Karpas-422 (cell line): ENCODE data around the gene GSTCD. TPM values are rescaled to one million over a fixed set of nuclear protein-coding genes. Genes with fewer than 3 reads are reported as not detected.
"Not testable (repeated sequence)": the region's sequence is repeated elsewhere in the genome, so short reads cannot be mapped to it uniquely, and the experiment has no call there.

Source experiments
- DNase-seq: peaks from one replicate; pipeline ENCODE4 v3.0.0-alpha.2; 2015
- H2AFZ ChIP-seq: fragments of 200-600 bp; sonication (generic); 2 replicates; pipeline ENCODE4 v1.6.1; 2014; ENCODE audit warnings: antibody characterized with exemption, low read length, mixed read lengths
- H3K27ac ChIP-seq: fragments of 200-600 bp; sonication (generic); 2 replicates; pipeline ENCODE4 v1.5.1; 2014; ENCODE audit warnings: mild to moderate bottlenecking, low read length, moderate library complexity
- H3K27me3 ChIP-seq: fragments of 200-600 bp; sonication (generic); 2 replicates; pipeline ENCODE4 v1.6.1; 2014; ENCODE audit warnings: low read length, mixed read lengths
- H3K36me3 ChIP-seq: fragments of 200-600 bp; sonication (generic); 2 replicates; pipeline ENCODE4 v1.6.1; 2014; ENCODE audit warnings: low read length, mixed read lengths; ENCODE audit not compliant: insufficient read depth
- H3K4me1 ChIP-seq: fragments of 200-600 bp; sonication (generic); 2 replicates; pipeline ENCODE4 v1.6.1; 2014; ENCODE audit warnings: mild to moderate bottlenecking, low read length, mixed read lengths
- H3K4me2 ChIP-seq: fragments of 200-600 bp; sonication (generic); 2 replicates; pipeline ENCODE4 v1.6.1; 2014; ENCODE audit warnings: low read length, low read depth, mild to moderate bottlenecking; ENCODE audit not compliant: poor library complexity, severe bottlenecking
- H3K4me3 ChIP-seq: fragments of 200-600 bp; sonication (generic); 2 replicates; pipeline ENCODE4 v1.5.1; 2014; ENCODE audit warnings: mild to moderate bottlenecking, antibody characterized with exemption, low read length, mixed read lengths
- H3K79me2 ChIP-seq: fragments of 200-600 bp; sonication (generic); 2 replicates; pipeline ENCODE4 v1.6.1; 2014; ENCODE audit warnings: mild to moderate bottlenecking, low read length, mixed read lengths
- H3K9ac ChIP-seq: fragments of 200-600 bp; sonication (generic); 2 replicates; pipeline ENCODE4 v1.6.0; 2014; ENCODE audit warnings: low read length
- H3K9me2 ChIP-seq: fragments of 200-600 bp; sonication (generic), shearing (Covaris generic); replicated peaks from 2 replicates; pipeline ENCODE4 v1.6.0; 2014; ENCODE audit warnings: mild to moderate bottlenecking, low read length, moderate library complexity; ENCODE audit not compliant: insufficient read depth
- H3K9me3 ChIP-seq: fragments of 300-700, 200-600 bp; sonication (generic); 2 replicates; pipeline ENCODE4 v1.6.1; 2014; ENCODE audit warnings: low read length, mixed read lengths
- H4K20me1 ChIP-seq: fragments of 200-600 bp; sonication (generic); 2 replicates; pipeline ENCODE4 v1.6.1; 2014; ENCODE audit warnings: mild to moderate bottlenecking, antibody characterized with exemption, low read length, low read depth; ENCODE audit not compliant: insufficient read depth
- total RNA-seq: library from RNA; depleted of rRNA; stranded (reverse); fragments of >200 nt; shearing (Covaris generic); gene quantifications from 2 replicates; pipeline ENCODE4 v1.2.3, GENCODE V29; 2014; ENCODE audit warnings: low replicate concordance

The GSTCD gene
- total RNA-seq, 1 experiment from 2014 or later, result 23.9 TPM

- Histone ChIP-seq H3K79me2 (no peaks in the 10 kb centered on the region; the same call in 1 of the 2 replicates), H4K20me1 (no peaks in the 10 kb centered on the region), H3K4me2 (no peak overlapping the region), H3K27ac (no peak overlapping the region), H3K9me3 (no peaks in the 10 kb centered on the region), H2AFZ (no peak overlapping the region), H3K36me3 (no peaks in the 10 kb centered on the region), H3K4me1 (peaks cover 4% of the 10 kb centered on the region; the same call in 1 of the 2 replicates), H3K4me3 (no peak overlapping the region), H3K9ac (no peak overlapping the region), H3K9me2 (no peaks in the 10 kb centered on the region), H3K27me3 (no peaks in the 10 kb centered on the region)
- DNase-seq, result no peak
Observed at GRCh38 chr4:105758958-105759357, 50.4 kb downstream of the GSTCD start.

DNA sequence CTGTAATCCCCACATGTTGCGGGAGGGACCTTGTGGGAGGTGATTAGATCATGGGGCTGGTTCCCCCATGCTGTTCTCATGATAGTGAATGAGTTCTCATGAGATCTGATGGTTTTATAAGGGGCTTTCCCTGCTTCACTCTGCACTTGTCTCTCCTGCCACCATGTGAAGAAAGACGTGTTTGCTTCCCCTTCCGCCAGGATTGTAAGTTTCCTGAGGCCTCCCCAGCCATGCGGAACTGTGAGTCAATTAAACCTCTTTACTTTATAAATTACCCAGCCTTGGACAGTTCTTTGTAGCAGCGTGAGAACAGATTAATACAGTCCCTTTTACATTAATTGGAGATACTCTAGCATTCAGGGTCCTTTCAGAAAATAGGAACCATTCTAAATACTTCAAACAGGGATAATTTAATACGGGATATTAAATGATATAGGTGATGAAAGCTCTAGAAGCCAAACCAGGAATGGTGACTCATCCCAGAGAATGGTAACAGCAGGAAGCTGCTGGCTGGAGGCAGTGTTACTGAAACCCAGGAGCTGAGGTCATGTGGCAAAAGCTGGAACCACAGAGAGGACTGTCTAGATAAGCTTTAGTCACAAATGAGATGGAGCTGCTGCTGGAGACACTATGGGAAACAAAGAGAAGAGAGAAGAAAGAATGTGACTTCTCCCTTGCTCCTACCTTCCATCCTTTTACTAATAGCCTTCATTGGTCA lies 57.3 kb downstream of the GSTCD start:
- Histone ChIP-seq H3K36me3 (peaks cover 4% of the 10 kb centered on the region), H3K27ac (no peak overlapping the region), H3K4me3 (no peak overlapping the region), H3K9ac (no peak overlapping the region), H3K9me3 (peaks cover 2% of the 10 kb centered on the region; the same call in 1 of the 2 replicates), H3K79me2 (no peaks in the 10 kb centered on the region; the same call in 1 of the 2 replicates), H3K9me2 (no peaks in the 10 kb centered on the region), H2AFZ (no peak overlapping the region), H4K20me1 (no peaks in the 10 kb centered on the region), H3K4me1 (peaks cover 4% of the 10 kb centered on the region; the same call in 1 of the 2 replicates), H3K4me2 (no peak overlapping the region), H3K27me3 (no peaks in the 10 kb centered on the region)
- DNase-seq, result no peak

DNA sequence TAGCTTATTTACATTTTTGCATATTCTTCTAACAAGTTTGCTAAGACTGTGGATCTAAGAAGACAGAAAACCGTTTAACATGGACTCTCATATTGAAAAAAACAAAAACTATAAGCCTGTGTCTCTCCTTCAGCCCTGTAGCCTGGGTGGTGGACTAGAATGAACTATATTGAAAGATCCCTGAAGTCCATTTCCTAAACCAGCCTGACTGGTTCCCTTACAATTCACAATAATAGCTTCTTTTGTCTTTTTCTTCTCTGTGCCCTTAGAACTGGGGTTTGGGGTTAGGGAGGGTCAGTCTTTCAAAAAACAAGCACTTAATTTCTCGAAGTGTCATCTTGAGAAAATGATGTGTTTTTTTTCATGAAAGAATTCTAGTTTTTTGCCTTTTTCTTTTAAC lies 59.0 kb downstream of the GSTCD start:
- Histone ChIP-seq H4K20me1 (no peaks in the 10 kb centered on the region), H3K4me1 (no peaks in the 10 kb centered on the region), H3K9ac (no peak overlapping the region), H3K9me3 (peaks cover 2% of the 10 kb centered on the region; the same call in 1 of the 2 replicates), H3K36me3 (peaks cover 4% of the 10 kb centered on the region), H2AFZ (no peak overlapping the region), H3K4me3 (no peak overlapping the region), H3K27ac (no peak overlapping the region), H3K9me2 (no peaks in the 10 kb centered on the region), H3K79me2 (no peaks in the 10 kb centered on the region; the same call in 1 of the 2 replicates), H3K27me3 (no peaks in the 10 kb centered on the region), H3K4me2 (no peak overlapping the region)
- DNase-seq, result no peak

GRCh38 chr4:105770524-105770923 lies 61.9 kb downstream of the GSTCD start:
- not testable (repeated sequence) for H3K36me3 ChIP-seq, H3K9me2 ChIP-seq, H3K4me2 ChIP-seq, DNase-seq, H3K27me3 ChIP-seq, H3K27ac ChIP-seq, H2AFZ ChIP-seq, H3K4me1 ChIP-seq, H3K9ac ChIP-seq, H4K20me1 ChIP-seq, H3K9me3 ChIP-seq, H3K79me2 ChIP-seq, H3K4me3 ChIP-seq

DNA sequence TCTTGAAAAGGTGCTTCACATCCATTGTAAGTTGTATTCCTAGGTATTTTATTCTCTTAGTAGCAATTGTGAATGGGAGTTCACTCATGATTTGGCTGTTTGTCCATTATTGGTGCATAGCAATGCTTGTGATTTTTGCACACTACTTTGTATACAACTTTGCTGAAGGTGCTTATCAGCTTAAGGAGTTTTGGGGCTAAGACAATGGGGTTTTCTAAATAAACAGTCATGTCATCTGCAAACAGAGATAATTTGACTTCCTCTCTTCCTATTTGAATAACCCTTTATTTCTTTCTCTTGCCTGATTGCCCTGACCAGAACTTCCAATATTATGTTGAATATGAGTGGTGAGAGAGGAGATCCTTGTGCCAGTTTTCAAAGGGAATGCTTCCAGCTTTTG lies 63.5 kb downstream of the GSTCD start:
- not testable (repeated sequence) for H3K4me2 ChIP-seq, H3K4me3 ChIP-seq, H3K9me3 ChIP-seq, H3K4me1 ChIP-seq, H3K9ac ChIP-seq, H3K27ac ChIP-seq, H3K36me3 ChIP-seq, H2AFZ ChIP-seq, H4K20me1 ChIP-seq, H3K9me2 ChIP-seq, H3K27me3 ChIP-seq, H3K79me2 ChIP-seq, DNase-seq

- H3K9me3 ChIP-seq, H3K4me2 ChIP-seq, H3K36me3 ChIP-seq, H3K79me2 ChIP-seq, H2AFZ ChIP-seq, H3K27ac ChIP-seq, H3K9me2 ChIP-seq, DNase-seq, H3K4me3 ChIP-seq, H3K9ac ChIP-seq, H4K20me1 ChIP-seq, H3K4me1 ChIP-seq, H3K27me3 ChIP-seq: not testable (repeated sequence)
Observed at GRCh38 chr4:105775760-105776415, 67.3 kb downstream of the GSTCD start.

- DNase-seq, result no peak
- no peaks in the 10 kb centered on the region for H3K9me3 ChIP-seq
- H3K9me2 ChIP-seq, result no peaks in the 10 kb centered on the region
- H4K20me1 ChIP-seq, result no peaks in the 10 kb centered on the region
- no peaks in the 10 kb centered on the region for H3K4me1 ChIP-seq
- H3K27me3 ChIP-seq, result no peaks in the 10 kb centered on the region
- H3K4me3 ChIP-seq, result no peak overlapping the region
- H3K9ac ChIP-seq, result no peak overlapping the region
- H2AFZ ChIP-seq, result no peak overlapping the region
- H3K27ac ChIP-seq, result no peak overlapping the region
- no peaks in the 10 kb centered on the region for H3K36me3 ChIP-seq
- H3K79me2 ChIP-seq, result peaks cover 8% of the 10 kb centered on the region; the same call in 1 of the 2 replicates
- H3K4me2 ChIP-seq, result no peak overlapping the region
Observed at GRCh38 chr4:105780176-105780575, 71.6 kb downstream of the GSTCD start.

- DNase-seq, result no peak
- Histone ChIP-seq H3K36me3 (no peaks in the 10 kb centered on the region), H3K27ac (no peak overlapping the region), H3K4me1 (no peaks in the 10 kb centered on the region), H3K4me3 (no peak overlapping the region), H2AFZ (no peak overlapping the region), H3K9me2 (no peaks in the 10 kb centered on the region), H4K20me1 (no peaks in the 10 kb centered on the region), H3K27me3 (no peaks in the 10 kb centered on the region), H3K9me3 (no peaks in the 10 kb centered on the region), H3K4me2 (no peak overlapping the region), H3K79me2 (peaks cover 4% of the 10 kb centered on the region; the same call in 1 of the 2 replicates), H3K9ac (no peak overlapping the region)
Observed at GRCh38 chr4:105784761-105785160, 76.2 kb downstream of the GSTCD start.
